IPS DF 4.7 (cell line): ENCODE measurements around the gene ADORA1.

Source experiments
- DNase-seq: peaks from one replicate; pipeline ENCODE4 v3.0.0-alpha.2; 2013; ENCODE audit warnings: low spot score; ENCODE audit errors: extremely low read depth

Gene ADORA1

DNA sequence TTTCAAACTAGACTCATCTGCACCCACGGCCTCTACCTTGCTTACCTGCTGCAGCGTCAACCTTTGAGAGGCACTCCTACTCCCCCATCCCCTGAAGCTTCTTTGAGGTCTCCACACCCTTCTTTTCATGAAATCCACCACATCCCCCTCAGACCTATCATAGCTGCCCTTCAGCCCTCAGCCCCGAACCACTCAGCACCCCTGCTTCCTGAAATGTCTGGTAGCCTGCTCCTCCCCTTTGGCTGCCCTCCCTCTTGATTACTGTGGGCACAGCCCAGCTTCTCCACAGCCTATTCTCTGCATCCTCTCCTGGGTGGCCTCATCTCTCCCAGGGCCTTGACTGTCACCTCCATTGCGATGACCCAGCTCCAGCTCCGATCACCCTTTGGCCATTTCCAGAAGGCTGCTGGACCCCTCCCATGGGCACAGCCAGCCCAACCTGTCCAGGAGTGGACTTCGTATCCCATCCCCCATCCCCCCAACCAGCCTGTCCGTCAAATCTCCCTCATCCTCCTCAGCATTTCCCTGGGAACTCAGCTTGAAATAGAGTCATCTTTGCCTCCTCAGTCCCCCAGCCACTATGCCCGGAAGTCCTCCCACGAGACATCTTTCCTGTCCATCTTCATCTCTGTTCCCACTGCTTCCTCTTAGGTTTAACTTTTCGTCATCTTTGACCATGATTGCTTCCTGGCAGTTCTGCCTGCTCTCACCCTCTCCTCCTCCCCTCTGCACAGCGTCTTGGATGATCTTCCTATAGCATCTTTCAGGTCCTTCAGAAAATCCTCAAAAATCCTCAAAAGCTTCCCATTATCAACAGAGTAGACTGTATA lies 6.1 kb upstream of the ADORA1 start:
- no peak for DNase-seq

DNA sequence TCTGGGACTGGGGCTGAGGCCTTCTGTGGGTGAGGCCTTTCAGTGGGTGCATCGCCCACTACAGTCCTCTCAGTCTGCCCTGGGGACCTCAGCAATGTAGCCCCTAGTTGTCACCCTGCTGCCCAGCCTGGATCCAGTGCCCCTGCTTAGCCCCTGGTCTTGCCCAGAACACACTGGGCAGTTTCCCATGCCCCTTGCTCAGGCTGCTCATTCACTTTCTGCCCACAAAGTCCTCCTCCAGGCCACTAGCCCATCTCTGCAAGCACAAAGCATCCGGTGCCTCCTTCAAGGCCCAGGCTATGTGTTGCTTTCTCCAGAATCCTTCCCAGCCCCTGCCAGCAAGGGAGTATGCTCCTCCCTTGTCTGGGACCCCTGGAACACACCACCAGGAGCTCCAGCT lies 5.4 kb upstream of the ADORA1 start:
- DNase-seq = no peak

DNA sequence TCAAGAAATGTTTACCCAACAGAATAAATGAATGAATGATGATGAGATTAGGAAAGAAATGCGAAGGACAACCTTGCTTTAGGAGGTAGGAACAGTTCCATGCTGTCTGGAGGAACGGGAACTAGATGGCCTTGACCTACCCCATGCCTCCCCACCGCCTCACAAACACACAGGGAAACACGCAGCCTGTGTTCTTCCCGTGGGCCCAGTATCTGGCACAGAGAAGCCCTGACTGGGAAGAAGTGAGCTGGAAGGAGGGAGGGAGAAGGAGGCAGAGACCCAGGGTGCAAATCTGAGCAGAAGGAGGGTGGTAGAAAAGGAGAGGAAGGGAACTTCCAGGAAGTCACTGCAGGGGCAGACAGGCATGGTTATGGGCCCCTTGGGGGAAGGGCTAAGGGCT lies 3.5 kb upstream of the ADORA1 start:
- no peak for DNase-seq

DNA sequence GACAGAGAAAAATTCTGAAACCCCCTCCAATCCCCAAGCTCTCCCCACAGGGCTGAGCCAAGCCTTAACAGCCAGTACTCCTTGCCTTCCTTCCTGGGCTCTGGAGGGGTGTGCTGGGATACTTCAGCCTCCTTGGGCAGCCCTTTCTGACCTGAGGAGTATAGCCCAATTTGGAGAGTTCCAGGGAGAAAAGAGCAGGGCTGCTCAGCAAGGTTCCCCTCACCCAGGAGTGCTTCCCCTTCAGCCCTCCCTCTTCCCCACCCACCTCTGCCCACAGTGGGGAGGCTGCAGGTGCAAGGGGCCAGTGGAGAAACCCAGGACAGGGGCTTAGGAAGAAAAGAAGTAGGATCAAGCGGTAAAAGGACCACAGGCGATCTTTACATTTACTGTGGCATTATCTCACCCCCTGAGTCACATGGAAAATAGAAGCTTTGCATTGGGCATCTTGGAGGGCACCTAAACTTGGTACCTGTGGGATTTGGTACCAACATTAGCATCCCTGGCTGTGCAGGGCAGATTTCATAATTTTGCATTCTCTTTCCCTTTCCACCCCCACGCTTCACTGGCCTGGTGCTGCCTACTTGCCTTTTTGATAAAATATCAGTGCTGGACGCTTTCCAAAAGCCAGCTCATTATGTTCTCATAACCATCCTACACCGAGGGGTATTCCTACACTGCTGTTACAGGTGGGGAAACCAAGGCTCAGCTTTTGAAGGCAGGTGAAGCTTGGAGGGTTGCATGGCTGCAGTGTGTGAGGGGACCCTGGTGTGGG lies 2.8 kb upstream of the ADORA1 start:
- no peak for DNase-seq

DNA sequence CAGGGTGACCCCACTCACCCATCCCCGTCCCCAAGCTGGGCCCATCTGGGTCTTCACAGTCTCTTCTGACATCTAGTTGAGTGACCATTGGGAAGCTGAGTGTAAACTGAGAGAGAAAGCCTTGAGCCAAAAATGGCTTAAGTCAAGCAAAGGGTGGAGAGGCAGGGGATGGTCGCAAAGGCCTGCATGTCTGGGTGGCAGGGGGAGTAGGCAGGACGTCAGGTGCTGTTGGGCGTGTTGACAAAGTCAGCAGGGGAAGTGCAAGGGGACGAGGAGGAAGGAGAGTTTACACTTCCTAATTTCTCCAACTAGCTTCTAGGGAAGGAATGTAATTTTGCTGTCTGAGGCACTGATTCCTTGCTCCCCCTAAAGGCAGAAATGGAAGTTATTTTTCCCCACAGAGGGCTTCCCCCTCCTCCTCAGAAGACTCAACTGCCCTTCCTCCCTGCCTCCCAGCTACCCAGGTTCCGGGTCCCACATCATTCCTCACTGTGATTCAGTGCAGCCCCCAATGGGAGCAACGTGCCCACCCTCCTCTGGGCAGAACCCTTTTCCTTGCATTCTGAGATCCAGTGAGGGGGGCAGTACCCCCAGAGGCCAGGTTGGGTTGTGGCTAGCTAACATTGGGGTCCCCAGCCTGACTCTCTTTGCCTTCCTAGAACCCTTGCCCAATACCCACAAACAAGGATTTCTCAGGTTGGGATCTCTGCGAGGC lies 1.2 kb upstream of the ADORA1 start:
- no peak for DNase-seq

DNA sequence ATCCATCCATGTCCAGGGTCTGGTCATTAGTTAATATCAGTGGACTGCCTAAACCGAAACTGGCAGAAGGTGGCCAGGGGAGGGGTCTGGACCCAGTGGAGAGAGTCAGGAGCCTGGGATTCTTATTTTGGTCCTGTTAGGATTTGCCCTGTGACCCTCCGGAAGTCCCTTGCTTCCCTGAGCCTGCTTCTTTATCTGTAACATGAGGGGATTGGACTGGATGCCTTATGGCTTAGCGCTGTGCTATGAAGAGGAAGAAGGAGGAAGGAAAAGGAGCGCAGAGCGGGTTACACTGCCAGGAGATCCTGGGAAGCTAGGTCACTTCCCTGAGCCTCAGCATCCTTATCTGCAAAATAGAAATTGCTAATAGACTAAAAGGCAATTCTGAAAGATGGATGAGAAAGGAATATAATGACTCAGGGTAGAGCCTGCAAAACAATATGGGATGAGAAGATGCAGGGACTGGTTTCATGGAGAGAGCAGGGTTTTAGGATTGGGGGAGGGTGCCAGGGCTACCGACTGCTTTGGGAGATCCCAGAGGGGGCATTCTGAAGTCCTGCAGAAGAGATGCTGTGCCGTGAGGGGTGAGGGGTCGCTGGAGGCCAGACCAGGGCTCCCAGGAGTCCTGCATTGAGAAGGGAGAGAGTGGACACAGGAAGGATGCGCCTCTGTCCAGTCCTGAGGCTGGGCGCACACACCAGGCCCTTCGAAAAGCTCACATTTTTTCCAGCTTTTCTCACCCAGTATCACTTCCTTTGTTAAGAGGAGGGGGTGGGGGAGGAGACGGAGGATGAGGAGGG lies 460 bp upstream of the ADORA1 start:
- no peak for DNase-seq

DNA sequence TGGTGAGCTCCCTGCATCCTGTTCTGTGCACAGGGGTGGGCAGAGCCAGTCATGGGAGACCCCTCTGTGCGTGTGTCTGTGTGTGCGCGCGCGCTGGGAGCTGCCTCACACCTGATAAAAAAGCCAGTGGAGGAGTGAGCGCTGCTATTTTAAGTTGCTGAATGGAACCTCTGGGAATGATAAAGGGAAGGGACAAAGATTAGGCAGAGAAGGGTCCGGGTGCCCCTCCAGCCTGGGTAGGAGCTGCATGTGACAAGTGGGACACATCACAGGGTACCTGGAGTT lies 847 bp downstream of the ADORA1 start:
- no peak for DNase-seq

DNA sequence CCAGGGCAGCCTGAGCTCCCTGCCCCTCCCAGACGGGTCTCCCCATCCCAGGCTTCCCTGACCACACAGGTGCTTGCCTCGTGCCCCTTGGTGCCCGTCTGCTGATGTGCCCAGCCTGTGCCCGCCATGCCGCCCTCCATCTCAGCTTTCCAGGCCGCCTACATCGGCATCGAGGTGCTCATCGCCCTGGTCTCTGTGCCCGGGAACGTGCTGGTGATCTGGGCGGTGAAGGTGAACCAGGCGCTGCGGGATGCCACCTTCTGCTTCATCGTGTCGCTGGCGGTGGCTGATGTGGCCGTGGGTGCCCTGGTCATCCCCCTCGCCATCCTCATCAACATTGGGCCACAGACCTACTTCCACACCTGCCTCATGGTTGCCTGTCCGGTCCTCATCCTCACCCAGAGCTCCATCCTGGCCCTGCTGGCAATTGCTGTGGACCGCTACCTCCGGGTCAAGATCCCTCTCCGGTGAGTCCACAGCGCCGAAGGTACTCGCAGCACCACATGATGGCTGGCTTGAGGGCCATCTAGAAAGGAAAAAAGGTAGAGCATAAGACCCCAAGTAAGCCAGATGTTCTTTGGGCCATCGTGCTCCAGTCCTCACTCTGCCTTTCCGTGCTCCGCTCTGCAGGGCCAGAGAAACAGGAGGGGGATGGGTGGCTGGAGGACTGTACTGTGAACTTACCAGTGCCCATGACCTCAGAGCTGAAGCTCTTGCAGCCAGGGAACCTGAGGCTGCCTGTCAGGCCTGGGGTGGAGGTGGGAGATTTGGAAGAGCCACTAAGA lies 1.4 kb downstream of the ADORA1 start:
- no peak for DNase-seq

DNA sequence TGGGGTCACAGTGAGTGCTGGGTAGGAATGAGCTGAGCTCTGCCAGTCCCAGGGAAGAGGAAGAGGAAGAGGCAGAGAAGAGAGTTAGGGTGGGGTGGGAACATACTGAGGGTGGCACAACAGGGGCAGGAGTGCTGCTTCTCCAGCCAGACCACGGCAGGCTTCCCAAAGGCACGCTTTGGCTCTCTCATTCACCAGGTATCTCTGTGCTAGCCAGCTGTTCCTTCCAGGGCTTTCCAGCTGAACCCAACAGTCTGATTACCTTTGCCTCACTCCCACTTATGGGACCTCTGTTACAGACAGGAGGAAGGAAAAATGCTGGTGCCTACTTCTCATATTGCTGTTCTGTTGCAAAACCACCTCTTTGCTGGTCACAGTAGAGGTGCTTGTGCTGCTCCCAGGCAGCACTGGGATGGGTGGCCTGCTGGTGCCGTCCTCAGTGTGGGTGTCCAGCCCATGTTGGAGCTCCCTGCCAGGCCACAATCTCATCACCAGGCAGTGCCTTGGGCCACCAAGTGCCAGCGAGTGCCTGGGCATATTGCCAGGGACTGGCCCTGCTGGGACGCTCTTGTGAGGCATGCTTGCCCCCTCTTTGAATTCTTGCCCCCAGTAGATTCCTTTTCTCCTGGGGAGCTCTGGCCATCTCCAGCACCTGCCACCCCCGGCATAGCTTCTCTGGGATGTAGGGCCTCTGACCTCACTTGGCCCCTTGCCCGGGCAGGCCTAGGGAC lies 2.1 kb downstream of the ADORA1 start:
- DNase-seq = no peak

DNA sequence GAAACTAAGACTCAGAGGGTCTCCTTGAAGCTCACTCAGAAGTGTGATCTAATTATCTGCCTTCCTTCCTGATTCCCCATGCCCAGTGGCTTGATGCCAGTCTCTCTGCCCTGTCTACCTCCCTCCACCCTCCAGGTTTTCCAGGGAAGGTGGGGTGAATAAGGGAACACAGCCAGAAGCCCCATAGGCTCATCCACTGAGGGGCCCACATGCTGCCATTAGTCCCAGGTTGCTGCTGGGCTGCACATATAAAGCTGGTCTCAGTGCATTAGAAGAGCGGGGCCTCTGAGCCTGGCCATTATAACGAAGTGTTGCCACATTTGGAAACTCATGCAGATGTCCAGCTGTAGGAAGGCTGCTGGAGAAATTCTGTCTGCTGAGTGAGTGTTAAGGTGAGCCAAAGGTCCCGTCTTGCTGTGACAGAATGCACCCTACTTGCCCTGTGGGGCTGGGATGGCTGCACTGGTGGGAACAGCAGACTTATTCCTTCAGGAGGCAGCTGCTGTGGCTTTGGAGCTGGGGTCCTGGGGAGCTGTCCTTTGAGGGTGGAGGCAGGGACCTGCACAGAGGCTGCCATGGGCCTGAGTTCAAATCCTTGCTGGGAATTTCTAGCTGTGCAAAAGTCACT lies 2.9 kb downstream of the ADORA1 start:
- DNase-seq = no peak

DNA sequence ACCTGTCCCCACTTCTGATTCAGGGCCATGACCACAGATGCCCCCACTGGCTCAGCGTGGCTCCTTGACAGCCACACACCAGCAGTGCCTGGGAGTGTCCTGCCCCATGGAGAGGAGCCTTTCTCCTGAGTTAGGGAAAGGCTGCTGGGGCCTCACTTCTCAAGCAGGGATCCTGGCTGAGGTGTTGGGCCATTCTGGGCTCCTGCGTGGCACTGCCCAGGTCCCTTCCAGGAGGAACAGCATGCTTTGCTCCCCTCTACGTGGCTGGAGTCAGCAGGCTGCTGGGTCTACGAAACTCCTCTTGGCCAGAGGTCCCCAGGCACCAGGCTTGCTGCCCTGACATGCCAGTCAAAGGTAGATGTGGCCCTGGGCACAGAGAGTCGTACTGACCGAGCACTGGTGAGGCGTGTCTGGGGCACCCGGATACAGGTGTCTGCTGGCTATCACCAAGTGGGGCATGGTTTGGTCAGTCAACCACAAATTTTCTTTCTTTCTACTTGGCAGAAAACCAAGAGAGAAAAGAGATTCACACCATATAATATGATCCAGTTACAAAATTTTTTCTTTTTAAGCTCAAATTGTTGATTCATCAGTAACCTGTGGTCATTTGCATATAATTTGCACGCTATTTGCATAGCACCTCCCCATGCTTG lies 4.1 kb downstream of the ADORA1 start:
- DNase-seq = no peak

DNA sequence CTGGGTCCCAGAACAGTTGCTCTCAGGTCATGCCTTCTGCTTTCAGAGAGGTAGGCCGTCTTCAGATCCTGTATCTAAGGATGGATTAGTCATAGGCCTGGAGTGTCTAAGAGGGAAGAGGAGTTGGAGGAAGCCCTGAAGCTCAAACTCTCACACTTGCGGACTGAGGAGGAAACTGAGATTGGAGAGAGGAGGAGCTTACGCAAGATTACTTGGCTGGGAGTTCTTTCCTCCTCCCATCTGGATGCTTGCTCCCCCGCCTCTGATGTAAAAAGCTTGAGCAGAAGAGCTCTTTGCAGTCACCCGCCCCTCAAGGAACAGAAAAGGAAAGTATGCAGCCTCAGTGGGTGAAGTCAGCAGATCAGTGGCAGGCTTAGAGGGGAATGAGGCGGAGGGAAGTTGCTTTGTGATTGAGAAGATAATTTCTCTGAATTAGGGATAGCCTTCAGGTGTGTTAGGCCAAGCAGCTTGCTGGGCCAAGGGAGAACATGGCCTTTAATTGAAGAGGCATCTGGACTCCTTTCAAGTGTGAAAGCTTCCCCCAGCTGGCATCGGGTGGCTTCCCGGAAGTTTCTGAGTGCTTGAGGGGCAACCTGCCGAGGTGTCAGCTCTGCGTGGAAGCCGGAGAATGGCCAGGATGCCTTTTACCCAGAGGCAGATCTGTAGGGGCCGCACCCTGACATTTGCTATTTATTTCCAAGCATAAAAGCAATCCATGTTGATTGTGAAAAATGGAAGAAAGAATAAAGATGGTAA lies 6.6 kb downstream of the ADORA1 start:
- DNase-seq = no peak

DNA sequence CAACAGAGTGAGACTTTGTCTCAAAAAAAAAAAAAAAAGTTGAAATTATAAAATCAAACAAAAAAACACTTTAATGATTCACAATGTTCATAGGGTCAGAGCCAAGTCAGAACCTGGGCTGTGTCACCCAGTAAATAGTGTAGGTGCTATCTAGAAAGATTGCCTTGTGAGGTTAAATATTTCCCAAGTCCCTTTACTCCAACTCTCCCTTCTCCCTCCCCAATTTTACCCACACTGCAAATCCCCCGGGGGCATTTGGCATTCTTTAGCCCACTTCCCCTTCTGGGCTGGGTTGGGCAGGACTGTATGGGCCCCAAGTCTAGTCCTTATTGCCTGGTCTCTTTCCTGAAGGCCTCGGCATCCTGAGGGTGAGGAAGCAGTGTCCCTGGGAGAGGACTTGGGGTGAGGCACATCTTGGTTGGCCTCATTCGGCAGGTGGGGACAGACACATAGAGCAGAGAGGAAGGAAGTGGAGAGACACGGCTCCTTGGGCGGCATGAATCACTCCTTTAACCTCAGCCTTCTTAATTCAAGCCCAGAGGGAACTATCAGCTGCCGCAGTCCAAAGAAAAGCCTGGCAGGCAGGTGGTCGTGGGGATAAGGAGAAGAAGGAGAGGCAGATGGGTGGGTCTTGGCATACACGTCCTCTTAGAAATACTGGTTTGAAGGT lies 8.2 kb downstream of the ADORA1 start:
- no peak for DNase-seq

DNA sequence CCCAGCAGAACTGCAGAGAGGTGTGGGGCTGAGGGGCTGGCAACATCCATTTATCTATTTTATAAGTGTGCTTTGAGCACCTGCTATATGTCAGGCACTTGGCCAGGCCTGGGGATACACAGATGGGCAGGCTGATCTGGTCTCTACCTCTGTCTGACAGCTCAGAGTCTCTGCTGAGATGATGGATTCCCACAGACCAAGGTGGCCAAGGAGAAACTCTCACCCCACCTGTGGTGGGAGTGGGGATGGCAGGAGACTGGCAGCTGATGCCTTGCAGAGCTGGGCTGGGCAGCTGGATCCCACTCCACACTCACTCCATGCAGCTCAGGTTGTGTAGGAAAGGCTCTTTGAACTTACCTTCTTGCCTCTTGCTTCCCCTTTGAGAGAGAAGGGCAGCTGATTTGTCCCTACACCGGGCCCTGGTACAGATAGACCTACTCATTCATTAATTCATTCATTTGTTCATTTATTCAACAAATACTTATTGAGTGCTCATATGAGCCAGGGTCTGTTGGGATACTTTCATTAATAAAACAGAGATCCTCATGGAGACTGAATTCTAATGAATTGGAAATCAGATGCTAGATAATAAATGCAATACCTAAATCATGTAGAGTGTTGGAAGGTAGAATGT lies 9.0 kb downstream of the ADORA1 start:
- no peak for DNase-seq

DNA sequence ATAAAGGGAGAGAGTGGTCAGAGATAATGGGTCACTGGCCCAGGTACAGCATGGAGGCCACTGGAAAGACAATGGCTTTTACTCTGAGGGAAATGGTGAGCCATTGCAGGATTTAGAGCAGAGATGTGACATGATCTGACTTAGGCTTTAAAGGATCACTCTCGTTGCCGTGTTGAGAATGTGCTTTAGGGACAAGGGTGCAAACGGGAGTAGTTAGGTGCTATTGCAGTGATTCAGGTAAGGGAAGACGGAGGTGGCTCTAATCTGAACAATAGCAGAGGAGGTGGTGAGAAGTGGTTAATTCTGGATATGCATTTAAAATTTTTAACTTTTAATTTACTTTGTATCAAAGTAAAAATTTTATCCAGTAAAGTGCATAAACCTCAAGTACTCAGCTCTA lies 9.8 kb downstream of the ADORA1 start:
- DNase-seq = no peak

DNA sequence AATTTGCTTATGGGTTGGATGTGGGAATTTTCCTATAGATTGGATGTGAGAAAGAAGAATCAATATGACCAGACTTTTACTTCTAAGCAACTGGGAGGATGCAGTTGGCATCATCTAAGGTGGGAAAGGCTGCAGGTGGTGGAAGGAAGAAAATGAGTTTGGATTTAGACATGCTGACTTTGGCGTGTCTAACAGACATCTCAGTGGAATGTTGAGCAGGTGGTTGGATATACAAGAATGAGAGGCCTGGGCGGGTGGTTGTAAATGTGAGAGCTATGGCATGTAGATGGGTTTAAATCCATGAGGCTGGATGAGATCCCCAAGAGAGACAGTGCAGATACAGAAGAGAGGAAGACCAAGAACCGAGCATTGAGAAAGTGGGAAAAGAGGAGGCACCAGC lies 10.5 kb downstream of the ADORA1 start:
- no peak for DNase-seq

DNA sequence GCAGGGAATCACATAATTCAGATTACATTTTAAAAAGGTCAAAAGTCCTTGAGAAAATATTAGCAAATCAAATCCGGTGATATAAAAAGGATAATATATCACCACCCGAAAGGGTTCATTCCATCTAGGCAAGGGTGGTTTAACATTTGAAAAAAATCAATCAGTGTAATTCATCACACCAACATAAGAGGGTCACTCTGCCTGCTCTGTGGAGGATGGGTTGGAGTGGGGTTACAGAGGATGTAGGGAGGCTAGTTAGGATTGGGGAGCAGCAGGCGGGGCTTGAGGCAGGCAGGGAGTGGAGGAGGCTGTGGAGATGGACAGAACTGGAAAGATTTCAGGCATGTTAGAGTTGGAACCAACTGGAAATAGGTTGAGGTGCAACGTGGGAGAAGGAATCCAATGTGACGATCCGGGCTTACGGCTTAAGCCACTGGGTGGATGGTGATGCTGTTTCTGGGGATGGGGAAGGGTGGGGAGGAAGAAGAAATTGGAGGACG lies 12.5 kb downstream of the ADORA1 start:
- DNase-seq = no peak
